DND-41 (cell line): ENCODE measurements around the gene COL15A1.
A peak's percentile ranks its signal among the peaks of the same experiment; 100 is the strongest.

Experiments used
- ATAC-seq: fragments of 200-7000 bp; cut with Tn5 transposase; 3 replicates; pipeline ENCODE4 v1.9.1; 2021; ENCODE audit warnings: low read depth; ENCODE audit not compliant: insufficient read depth
- DNase-seq: peaks from one replicate; pipeline ENCODE4 v3.0.0-alpha.2; 2020
- H2AFZ ChIP-seq: 2 replicates; pipeline ENCODE4 v1.6.0; 2012; ENCODE audit warnings: low read depth, low read length
- H3K27ac ChIP-seq: 2 replicates; pipeline ENCODE4 v1.5.1; 2012; ENCODE audit warnings: low read length, inconsistent platforms
- H3K27me3 ChIP-seq: fragments of 200-600 bp; sonication (generic); 2 replicates; pipeline ENCODE4 v1.6.0; 2012; ENCODE audit warnings: low read length, mild to moderate bottlenecking, inconsistent platforms; ENCODE audit not compliant: insufficient read depth, poor library complexity
- H3K36me3 ChIP-seq: 2 replicates; pipeline ENCODE4 v1.5.1; 2012; ENCODE audit warnings: low read length, inconsistent platforms; ENCODE audit not compliant: insufficient read depth
- H3K4me1 ChIP-seq: 2 replicates; pipeline ENCODE4 v1.5.1; 2012; ENCODE audit warnings: mild to moderate bottlenecking, low read length; ENCODE audit not compliant: insufficient read depth
- H3K4me2 ChIP-seq: 2 replicates; pipeline ENCODE4 v1.6.0; 2012; ENCODE audit warnings: mild to moderate bottlenecking, moderate library complexity, low read length, inconsistent platforms; ENCODE audit not compliant: insufficient read depth
- H3K4me3 ChIP-seq, 2 experiments: fragments of 200-600 bp in 1 of 2; shearing (Covaris generic) in 1 of 2; 2 replicates each; pipeline ENCODE4 v1.5.1; 2012 to 2016; ENCODE audit warnings: inconsistent platforms in 2 of 2, low read length in 2 of 2, mild to moderate bottlenecking in 2 of 2, low read depth in 1 of 2, moderate library complexity in 1 of 2
- H3K79me2 ChIP-seq: 2 replicates; pipeline ENCODE4 v1.6.0; 2012; ENCODE audit warnings: low read length, inconsistent platforms; ENCODE audit not compliant: insufficient read depth
- H3K9ac ChIP-seq: 2 replicates; pipeline ENCODE4 v1.6.0; 2012; ENCODE audit warnings: low read depth, mild to moderate bottlenecking, inconsistent platforms, low read length, moderate library complexity
- H3K9me3 ChIP-seq: 2 replicates; pipeline ENCODE4 v1.5.1; 2012; ENCODE audit warnings: low read length, moderate library complexity, mild to moderate bottlenecking, inconsistent platforms; ENCODE audit not compliant: insufficient read depth, severe bottlenecking
- H4K20me1 ChIP-seq: 2 replicates; pipeline ENCODE4 v1.6.0; 2012; ENCODE audit warnings: low read length; ENCODE audit not compliant: insufficient read depth
- CTCF ChIP-seq: IDR thresholded peaks from 2 replicates; pipeline ENCODE4 v1.5.1; 2012; ENCODE audit warnings: borderline replicate concordance, low read length, moderate library complexity, mild to moderate bottlenecking; ENCODE audit not compliant: poor library complexity, severe bottlenecking; ENCODE audit errors: extremely low read depth
- EZH2 ChIP-seq: IDR thresholded peaks from 3 replicates; pipeline ENCODE4 v1.6.1; 2012; ENCODE audit warnings: borderline replicate concordance, low read depth, mild to moderate bottlenecking, moderate library complexity, low read length, inconsistent platforms; ENCODE audit not compliant: severe bottlenecking

Gene COL15A1

GRCh38 chr9:98989036-98990000 lies 45.6 kb downstream of the COL15A1 start:
- DNase-seq: no peak
- H4K20me1 ChIP-seq: no peaks in the 10 kb centered on the region
- H3K27me3 ChIP-seq: no peaks in the 10 kb centered on the region
- TF ChIP-seq CTCF: peak; percentile 10
- no peak for TF ChIP-seq EZH2
- H3K4me1 ChIP-seq: no peaks in the 10 kb centered on the region
- no peak overlapping the region for H3K4me2 ChIP-seq
- no peak overlapping the region for H3K4me3 ChIP-seq
- no peak overlapping the region for H3K9ac ChIP-seq
- no peak overlapping the region for H3K27ac ChIP-seq
- no peaks in the 10 kb centered on the region for H3K36me3 ChIP-seq
- H3K79me2 ChIP-seq: no peaks in the 10 kb centered on the region
- H2AFZ ChIP-seq: no peak overlapping the region
- ATAC-seq: no peak
- H3K9me3 ChIP-seq: no peaks in the 10 kb centered on the region

GRCh38 chr9:98990181-98990870 lies 46.6 kb downstream of the COL15A1 start:
- Histone ChIP-seq H3K27ac (no peak overlapping the region), H3K4me2 (no peak overlapping the region), H3K4me3 (no peak overlapping the region), H3K79me2 (no peaks in the 10 kb centered on the region), H3K4me1 (no peaks in the 10 kb centered on the region), H3K9ac (no peak overlapping the region), H2AFZ (no peak overlapping the region), H3K36me3 (no peaks in the 10 kb centered on the region), H3K9me3 (no peaks in the 10 kb centered on the region), H4K20me1 (no peaks in the 10 kb centered on the region), H3K27me3 (peaks cover 2% of the 10 kb centered on the region)
- ATAC-seq (no peak), DNase-seq (no peak)
- TF ChIP-seq CTCF (no peak), EZH2 (no peak)

GRCh38 chr9:98992107-98992884 lies 48.6 kb downstream of the COL15A1 start:
- Histone ChIP-seq H3K27me3 (peaks cover 4% of the 10 kb centered on the region), H3K79me2 (no peaks in the 10 kb centered on the region), H3K36me3 (no peaks in the 10 kb centered on the region), H3K4me2 (no peak overlapping the region), H2AFZ (no peak overlapping the region), H4K20me1 (no peaks in the 10 kb centered on the region), H3K4me3 (no peak overlapping the region), H3K27ac (no peak overlapping the region), H3K9ac (no peak overlapping the region), H3K9me3 (no peaks in the 10 kb centered on the region), H3K4me1 (no peaks in the 10 kb centered on the region)
- DNase-seq: no peak
- ATAC-seq: no peak
- TF ChIP-seq CTCF (no peak), EZH2 (no peak)
